Erythroblast (primary cell): Measurements from ENCODE around the gene INPP5K.
A peak's percentile ranks its signal among the peaks of the same experiment; 100 is the strongest.
"Not testable (repeated sequence)": the region's sequence is repeated elsewhere in the genome, so short reads cannot be mapped to it uniquely, and the experiment has no call there.

Experiments used
- DNase-seq, 2 experiments: peaks; one replicate each; lab custom pipeline; 2025; lab: John Stamatoyannopoulos, UW
- GATA1 ChIP-seq: IDR thresholded peaks from 2 replicates; pipeline ENCODE4 v1.6.1; 2011; ENCODE audit warnings: low read depth, mild to moderate bottlenecking, control low read depth, low read length, moderate library complexity
- POLR2A ChIP-seq: IDR thresholded peaks from 2 replicates; pipeline ENCODE4 v1.6.1; 2011; ENCODE audit warnings: mild to moderate bottlenecking, low read length

INPP5K gene

GRCh38 chr17:1516388-1517161 is at the start of gene INPP5K:
TSS of gene INPP5K (minus strand) at chr17:1516612. CDS start at chr17:1516499, 113 bp downstream.
- DNase-seq = peak; percentile 99
- TF ChIP-seq POLR2A (peak; percentile 69), GATA1 (no peak)

- TF ChIP-seq GATA1 (no peak), POLR2A (no peak)
- DNase-seq = no peak
Measured at GRCh38 chr17:1565877-1566276, 49.5 kb upstream of the INPP5K start.

GRCh38 chr17:1563786-1564613 is 47.6 kb upstream of the INPP5K start:
- peak; percentile 94 to 98 for DNase-seq
- TF ChIP-seq GATA1 (no peak), POLR2A (peak; percentile 88)

GRCh38 chr17:1563471-1563785 is 47.0 kb upstream of the INPP5K start:
- DNase-seq = not testable (repeated sequence)

GRCh38 chr17:1562176-1562643 is 45.8 kb upstream of the INPP5K start:
- DNase-seq = peak; percentile 75 to 79
- TF ChIP-seq GATA1 = no peak
- TF ChIP-seq POLR2A = no peak

GRCh38 chr17:1561420-1562175 is 45.2 kb upstream of the INPP5K start:
- TF ChIP-seq POLR2A (no peak), GATA1 (no peak)
- peak; percentile 60 to 73 for DNase-seq

GRCh38 chr17:1560858-1561355 is 44.5 kb upstream of the INPP5K start:
- TF ChIP-seq GATA1 = no peak
- TF ChIP-seq POLR2A = no peak
- DNase-seq = peak in 1 of 2 experiments; percentile 31

GRCh38 chr17:1560101-1560857 is 43.9 kb upstream of the INPP5K start:
- DNase-seq = no peak
- TF ChIP-seq GATA1 = no peak
- TF ChIP-seq POLR2A = no peak

- no peak for DNase-seq
- no peak for TF ChIP-seq POLR2A
- TF ChIP-seq GATA1 = no peak
Measured at GRCh38 chr17:1559047-1560043, 42.9 kb upstream of the INPP5K start.

- no peak for DNase-seq
- TF ChIP-seq GATA1 (no peak), POLR2A (no peak)
Measured at GRCh38 chr17:1558401-1558800, 42.0 kb upstream of the INPP5K start.

GRCh38 chr17:1557355-1558095 is 41.1 kb upstream of the INPP5K start:
- no peak for DNase-seq
- TF ChIP-seq POLR2A (no peak), GATA1 (no peak)
